Muscle layer of colon (tissue), 2 donors: ENCODE data around the gene BAG1.

ENCODE experiments used
- H3K27ac ChIP-seq: one replicate; pipeline ENCODE4 v1.7.0; 2013; ENCODE audit warnings: low read depth, mild to moderate bottlenecking, low read length, moderate library complexity
- H3K27me3 ChIP-seq, 2 donors: one replicate each; pipeline ENCODE4 v1.7.0; 2013; ENCODE audit warnings: low read length in 2 of 2, mild to moderate bottlenecking in 2 of 2; ENCODE audit not compliant: insufficient read depth in 2 of 2, control insufficient read depth in 1 of 2
- H3K36me3 ChIP-seq: one replicate; pipeline ENCODE4 v1.7.0; 2013; ENCODE audit warnings: mild to moderate bottlenecking, low read length; ENCODE audit not compliant: insufficient read depth
- H3K4me1 ChIP-seq: one replicate; pipeline ENCODE4 v1.7.0; 2013; ENCODE audit warnings: mild to moderate bottlenecking, low read length; ENCODE audit not compliant: insufficient read depth
- H3K4me3 ChIP-seq, 2 donors: one replicate each; pipeline ENCODE4 v1.7.0; 2013; ENCODE audit warnings: low read length in 2 of 2, low read depth in 1 of 2, mild to moderate bottlenecking in 1 of 2, moderate library complexity in 1 of 2
- H3K9ac ChIP-seq: one replicate; pipeline ENCODE4 v1.7.0; 2013; ENCODE audit warnings: low read length
- H3K9me3 ChIP-seq: one replicate; pipeline ENCODE4 v1.7.0; 2013; ENCODE audit warnings: mild to moderate bottlenecking, low read length
- donor health status: abdominal sarcoma.
- donor health status: Adenocarcinoma of cecum.

The BAG1 gene

GRCh38 chr9:33202552-33203201 is 61.8 kb downstream of the BAG1 start:
- no peaks in the 10 kb centered on the region for H3K9me3 ChIP-seq
- no peak overlapping the region for H3K4me3 ChIP-seq
- no peaks in the 10 kb centered on the region for H3K36me3 ChIP-seq
- H3K27me3 ChIP-seq = no peaks in the 10 kb centered on the region
- peaks cover 12% of the 10 kb centered on the region for H3K4me1 ChIP-seq
- no peak overlapping the region for H3K9ac ChIP-seq
- no peak overlapping the region for H3K27ac ChIP-seq
